Myometrial cell (primary cell): ENCODE measurements around the gene DHTKD1. TPM values are rescaled to one million over a fixed set of nuclear protein-coding genes. Genes with fewer than 3 reads are reported as not detected.

Experiments
- total RNA-seq: library from RNA; depleted of rRNA; stranded (reverse); fragments of >200 nt; gene quantifications from 2 replicates; pipeline ENCODE4 v1.2.3, GENCODE V29; 2015

DHTKD1 gene, protein sequence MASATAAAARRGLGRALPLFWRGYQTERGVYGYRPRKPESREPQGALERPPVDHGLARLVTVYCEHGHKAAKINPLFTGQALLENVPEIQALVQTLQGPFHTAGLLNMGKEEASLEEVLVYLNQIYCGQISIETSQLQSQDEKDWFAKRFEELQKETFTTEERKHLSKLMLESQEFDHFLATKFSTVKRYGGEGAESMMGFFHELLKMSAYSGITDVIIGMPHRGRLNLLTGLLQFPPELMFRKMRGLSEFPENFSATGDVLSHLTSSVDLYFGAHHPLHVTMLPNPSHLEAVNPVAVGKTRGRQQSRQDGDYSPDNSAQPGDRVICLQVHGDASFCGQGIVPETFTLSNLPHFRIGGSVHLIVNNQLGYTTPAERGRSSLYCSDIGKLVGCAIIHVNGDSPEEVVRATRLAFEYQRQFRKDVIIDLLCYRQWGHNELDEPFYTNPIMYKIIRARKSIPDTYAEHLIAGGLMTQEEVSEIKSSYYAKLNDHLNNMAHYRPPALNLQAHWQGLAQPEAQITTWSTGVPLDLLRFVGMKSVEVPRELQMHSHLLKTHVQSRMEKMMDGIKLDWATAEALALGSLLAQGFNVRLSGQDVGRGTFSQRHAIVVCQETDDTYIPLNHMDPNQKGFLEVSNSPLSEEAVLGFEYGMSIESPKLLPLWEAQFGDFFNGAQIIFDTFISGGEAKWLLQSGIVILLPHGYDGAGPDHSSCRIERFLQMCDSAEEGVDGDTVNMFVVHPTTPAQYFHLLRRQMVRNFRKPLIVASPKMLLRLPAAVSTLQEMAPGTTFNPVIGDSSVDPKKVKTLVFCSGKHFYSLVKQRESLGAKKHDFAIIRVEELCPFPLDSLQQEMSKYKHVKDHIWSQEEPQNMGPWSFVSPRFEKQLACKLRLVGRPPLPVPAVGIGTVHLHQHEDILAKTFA
- 11.5 and 20.6 TPM in 2 replicates for total RNA-seq

DNA sequence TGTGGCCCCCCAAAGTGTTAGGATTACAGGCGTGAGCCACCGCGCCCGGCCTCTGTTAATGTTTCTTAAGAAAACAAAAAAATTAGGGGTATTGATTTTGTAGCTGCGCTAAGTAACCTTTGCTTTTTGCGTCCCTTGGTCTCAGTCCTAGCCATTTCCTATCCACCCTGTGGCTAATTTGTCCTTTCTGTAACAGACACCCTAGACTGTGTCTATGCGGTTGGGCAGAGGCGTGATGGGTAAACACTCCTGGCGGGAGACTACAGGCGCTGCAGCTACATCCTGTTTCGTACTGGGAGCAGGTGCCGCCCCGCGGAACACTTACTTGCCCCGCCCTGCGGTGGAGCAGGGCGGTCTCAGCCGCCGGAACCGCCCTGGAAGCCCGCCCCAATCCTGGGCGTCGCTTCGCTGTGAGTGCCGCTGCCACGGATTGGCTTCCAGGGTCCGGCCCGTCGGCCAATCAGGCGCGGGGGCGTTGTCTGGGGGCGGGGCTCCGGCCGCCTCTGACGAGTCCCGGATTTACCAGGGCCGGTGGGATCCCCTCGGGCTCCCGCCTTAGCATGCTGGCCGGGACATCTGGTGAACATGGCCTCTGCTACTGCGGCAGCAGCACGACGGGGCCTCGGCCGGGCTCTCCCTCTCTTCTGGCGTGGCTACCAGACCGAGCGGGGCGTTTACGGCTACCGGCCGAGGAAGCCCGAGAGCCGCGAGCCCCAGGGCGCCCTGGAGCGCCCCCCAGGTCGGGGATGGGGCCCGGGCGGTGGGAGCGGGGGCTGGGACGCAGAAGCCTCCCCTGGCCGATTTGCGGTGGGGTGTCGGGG lies at the start of gene DHTKD1:
TSS of gene DHTKD1 (plus strand) at position 506 of the 821 bp plus-strand sequence. CDS start at position 586, 80 bp downstream.

DNA sequence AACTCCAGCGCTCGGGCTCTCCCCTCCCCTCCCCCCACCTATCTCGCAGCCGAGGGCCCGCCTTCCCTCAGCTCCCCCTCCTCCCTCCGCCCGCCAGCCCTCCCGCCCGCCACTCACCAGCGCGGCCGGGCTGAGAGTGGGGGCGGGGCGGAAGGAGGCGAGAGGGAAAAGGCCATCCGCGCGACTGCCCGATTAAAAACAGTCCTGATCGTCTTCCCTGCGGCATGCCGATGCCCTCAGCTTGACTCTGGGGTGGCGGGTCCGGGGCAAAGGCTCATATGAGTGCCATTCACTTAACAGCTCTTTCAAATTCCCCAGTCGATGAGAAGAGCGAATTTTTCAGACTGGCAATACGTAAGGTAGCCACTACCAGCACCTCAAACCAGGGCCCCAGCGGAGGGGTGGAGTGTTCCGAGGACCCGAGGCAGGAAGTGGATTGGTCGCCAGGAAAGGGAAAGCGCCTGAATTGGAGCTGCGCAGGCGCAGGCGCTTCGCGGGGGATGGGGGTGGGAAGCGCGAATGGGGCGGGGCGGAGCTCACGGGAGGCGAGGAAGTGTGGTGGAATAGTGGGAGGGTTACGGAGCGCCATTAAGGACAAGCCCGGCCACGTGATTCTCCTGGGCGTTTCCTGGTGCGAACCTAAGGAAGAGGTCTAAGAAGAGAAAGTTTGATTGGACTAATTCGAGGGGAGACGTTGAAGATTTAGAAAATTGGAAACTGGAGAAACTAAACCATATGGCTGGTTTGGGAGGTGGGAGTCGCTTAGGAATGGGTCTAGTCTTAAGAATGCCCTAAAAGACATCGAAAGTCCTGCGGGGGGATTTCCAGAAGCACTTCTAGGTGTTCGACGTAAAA lies 25.7 kb upstream of the DHTKD1 start, which contains the start of gene UPF2:
TSS of gene UPF2 (minus strand) at position 13 of the 855 bp plus-strand sequence. CDS start 7,386 bp downstream, outside the sequence.

GRCh38 chr10:12129222-12130111 lies 60.7 kb downstream of the DHTKD1 start, which contains the start of gene SEC61A2:
SEC61A2 (plus strand) TSS chr10:12129677; CDS start chr10:12129788, 111 bp downstream.

Other genes with a start within 250 kb of the DHTKD1 start
- 4.3 and 11.3 TPM in 2 replicates for gene PROSER2, start 245.6 kb upstream of the DHTKD1 start, total RNA-seq
- 8.6 and 12.6 TPM in 2 replicates for gene UPF2, start 26.1 kb upstream of the DHTKD1 start, total RNA-seq
- 4.4 and 6.3 TPM in 2 replicates for gene SEC61A2, start 60.7 kb downstream of the DHTKD1 start, total RNA-seq
- gene NUDT5, start 126.9 kb downstream of the DHTKD1 start, total RNA-seq, result 62.6 and 91.8 TPM in 2 replicates
- 120 and 121 TPM in 2 replicates for gene CDC123, start 127.2 kb downstream of the DHTKD1 start, total RNA-seq